KMS-11 (cell line): ENCODE data around the gene NUP58.

Experiments used
- H2AFZ ChIP-seq: fragments of 200-600 bp; sonication (generic); 2 replicates; pipeline ENCODE4 v1.6.1; 2016; ENCODE audit warnings: antibody characterized with exemption, mixed run types, low read depth
- H3K27ac ChIP-seq: fragments of 200-600 bp; sonication (generic); 2 replicates; pipeline ENCODE4 v1.6.1; 2016; ENCODE audit warnings: mild to moderate bottlenecking, mixed run types
- H3K27me3 ChIP-seq: fragments of 200-600 bp; sonication (generic); 2 replicates; pipeline ENCODE4 v1.6.1; 2017; ENCODE audit warnings: mild to moderate bottlenecking, low read depth, mixed run types, moderate library complexity; ENCODE audit not compliant: insufficient read depth
- H3K36me3 ChIP-seq: fragments of 200-600 bp; sonication (generic); 2 replicates; pipeline ENCODE4 v1.6.1; 2017; ENCODE audit warnings: mild to moderate bottlenecking, mixed run types; ENCODE audit not compliant: insufficient read depth
- H3K4me1 ChIP-seq: fragments of 200-600 bp; sonication (generic); 2 replicates; pipeline ENCODE4 v1.6.1; 2016; ENCODE audit warnings: mild to moderate bottlenecking, low read depth, mixed run types; ENCODE audit not compliant: poor library complexity, severe bottlenecking
- H3K4me2 ChIP-seq: fragments of 200-600 bp; sonication (generic); 2 replicates; pipeline ENCODE4 v1.7.0; 2016; ENCODE audit warnings: mild to moderate bottlenecking, mixed run types
- H3K4me3 ChIP-seq: fragments of 200-600 bp; sonication (generic); IDR thresholded peaks from 2 replicates; pipeline ENCODE4 v1.6.1; 2017; ENCODE audit warnings: low read depth, low read length, mixed read lengths; ENCODE audit not compliant: insufficient read depth
- H3K79me2 ChIP-seq: fragments of 200-600 bp; sonication (generic); 2 replicates; pipeline ENCODE4 v1.6.1; 2016; ENCODE audit warnings: low read depth, mixed run types; ENCODE audit not compliant: insufficient read depth
- H3K9ac ChIP-seq: fragments of 200-600 bp; sonication (generic); 2 replicates; pipeline ENCODE4 v1.6.1; 2016; ENCODE audit warnings: mild to moderate bottlenecking, mixed run types
- H4K20me1 ChIP-seq: fragments of 200-600 bp; sonication (generic); 2 replicates; pipeline ENCODE4 v1.6.1; 2016; ENCODE audit warnings: mild to moderate bottlenecking, mixed run types; ENCODE audit not compliant: insufficient read depth
- CTCF ChIP-seq: fragments of 200-600 bp; sonication (generic); conservative IDR thresholded peaks from 2 replicates; pipeline ENCODE4 v1.6.1; 2017; ENCODE audit warnings: low read depth, mild to moderate bottlenecking, antibody characterized with exemption, low read length, moderate library complexity, mixed read lengths

The NUP58 gene

GRCh38 chr13:25329706-25330105 is 28.3 kb downstream of the NUP58 start:
- no peak overlapping the region for H3K9ac ChIP-seq
- H4K20me1 ChIP-seq = no peaks in the 10 kb centered on the region
- H3K4me2 ChIP-seq = no peak overlapping the region
- H3K36me3 ChIP-seq = no peaks in the 10 kb centered on the region
- no peak overlapping the region for H3K4me3 ChIP-seq
- H3K27ac ChIP-seq = no peak overlapping the region
- TF ChIP-seq CTCF = no peak
- H3K27me3 ChIP-seq = no peaks in the 10 kb centered on the region
- H3K4me1 ChIP-seq = no peaks in the 10 kb centered on the region
- H2AFZ ChIP-seq = no peak overlapping the region
- peaks cover 2% of the 10 kb centered on the region; the same call in 1 of the 2 replicates for H3K79me2 ChIP-seq

- H3K4me3 ChIP-seq = no peak overlapping the region
- no peak overlapping the region for H3K9ac ChIP-seq
- no peak overlapping the region for H3K4me2 ChIP-seq
- no peak overlapping the region for H2AFZ ChIP-seq
- no peak for TF ChIP-seq CTCF
- H3K4me1 ChIP-seq = no peaks in the 10 kb centered on the region
- H3K79me2 ChIP-seq = peaks cover 6% of the 10 kb centered on the region; the same call in 1 of the 2 replicates
- no peak overlapping the region for H3K27ac ChIP-seq
- no peaks in the 10 kb centered on the region for H3K36me3 ChIP-seq
- H3K27me3 ChIP-seq = no peaks in the 10 kb centered on the region
- H4K20me1 ChIP-seq = no peaks in the 10 kb centered on the region
These were observed 29.1 kb downstream of the NUP58 start for GRCh38 chr13:25330541-25330940.

GRCh38 chr13:25335856-25336255 is 34.4 kb downstream of the NUP58 start:
- H3K27me3 ChIP-seq = no peaks in the 10 kb centered on the region
- no peak overlapping the region for H2AFZ ChIP-seq
- no peaks in the 10 kb centered on the region for H3K4me1 ChIP-seq
- H3K4me3 ChIP-seq = no peak overlapping the region
- no peak overlapping the region for H3K9ac ChIP-seq
- H4K20me1 ChIP-seq = no peaks in the 10 kb centered on the region
- no peak overlapping the region for H3K4me2 ChIP-seq
- peaks cover 3% of the 10 kb centered on the region; the same call in 1 of the 2 replicates for H3K36me3 ChIP-seq
- TF ChIP-seq CTCF = no peak
- H3K79me2 ChIP-seq = peaks cover 6% of the 10 kb centered on the region; the same call in 1 of the 2 replicates
- H3K27ac ChIP-seq = no peak overlapping the region

- Histone ChIP-seq H3K27me3 (no peaks in the 10 kb centered on the region), H2AFZ (no peak overlapping the region), H3K4me1 (no peaks in the 10 kb centered on the region), H4K20me1 (no peaks in the 10 kb centered on the region), H3K4me3 (no peak overlapping the region), H3K36me3 (no peaks in the 10 kb centered on the region), H3K27ac (no peak overlapping the region), H3K79me2 (no peaks in the 10 kb centered on the region), H3K4me2 (no peak overlapping the region), H3K9ac (no peak overlapping the region)
- no peak for TF ChIP-seq CTCF
These were observed 44.2 kb downstream of the NUP58 start for GRCh38 chr13:25345576-25345975.

- no peak overlapping the region for H2AFZ ChIP-seq
- no peaks in the 10 kb centered on the region for H4K20me1 ChIP-seq
- no peak overlapping the region for H3K27ac ChIP-seq
- no peak for TF ChIP-seq CTCF
- no peaks in the 10 kb centered on the region for H3K36me3 ChIP-seq
- H3K79me2 ChIP-seq = no peaks in the 10 kb centered on the region
- no peak overlapping the region for H3K4me3 ChIP-seq
- H3K9ac ChIP-seq = no peak overlapping the region
- H3K4me2 ChIP-seq = no peak overlapping the region
- H3K4me1 ChIP-seq = no peaks in the 10 kb centered on the region
- no peaks in the 10 kb centered on the region for H3K27me3 ChIP-seq
These were observed 45.7 kb downstream of the NUP58 start for GRCh38 chr13:25347151-25347550.
